ENCODE measurements around the gene TCF12. TPM values are rescaled to one million over a fixed set of nuclear protein-coding genes. Genes with fewer than 3 reads are reported as not detected.
"Not testable (repeated sequence)": the region's sequence is repeated elsewhere in the genome, so short reads cannot be mapped to it uniquely, and the experiment has no call there.

TCF12 gene
- total RNA-seq, 1 experiment from 2014 or later: 125 TPM

DNA sequence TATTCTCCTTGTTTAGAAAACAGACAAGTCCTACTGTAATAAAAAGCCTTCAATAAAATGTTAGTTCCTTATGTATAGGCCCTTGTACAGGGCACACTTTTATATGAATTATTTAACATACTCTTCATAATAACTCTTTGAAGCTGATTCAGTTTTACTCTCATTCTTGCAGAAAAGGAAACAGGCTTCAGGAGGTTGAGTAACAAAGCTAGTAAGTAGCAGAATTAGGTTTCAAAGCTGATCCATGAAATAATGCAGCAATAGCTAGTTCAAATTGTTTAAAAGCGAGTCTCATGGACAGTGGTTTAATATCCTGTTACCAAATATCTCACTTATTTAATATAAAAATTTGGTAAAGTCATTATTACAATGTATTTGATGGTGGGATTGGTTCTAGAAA lies 25.0 kb downstream of the TCF12 start:
- DNase-seq (ENCODE audit: extremely low read depth, low read depth): no peak

GRCh38 chr15:56944485-56944884 lies 26.0 kb downstream of the TCF12 start:
- DNase-seq (ENCODE audit: extremely low read depth, low read depth): no peak

DNA sequence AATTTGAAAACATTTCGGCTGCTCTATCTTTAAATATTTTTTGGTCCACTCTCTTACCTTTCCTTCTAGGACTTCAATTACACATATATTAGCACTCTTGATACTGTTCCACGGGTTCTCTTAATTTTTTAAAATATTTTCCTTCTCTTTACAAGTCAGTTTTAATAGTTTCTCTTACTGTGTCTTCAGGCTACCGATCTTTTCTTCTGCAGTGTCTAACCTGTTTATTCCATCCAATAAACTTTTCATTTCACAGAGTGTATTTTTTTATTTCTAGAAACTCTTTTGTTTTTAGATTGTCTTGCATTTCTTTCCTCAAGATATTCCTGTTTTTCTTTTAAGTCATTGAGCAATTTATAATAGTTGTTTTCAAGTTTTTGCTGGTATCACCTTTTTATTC lies 27.7 kb downstream of the TCF12 start:
- no peak for DNase-seq (ENCODE audit: extremely low read depth, low read depth)

DNA sequence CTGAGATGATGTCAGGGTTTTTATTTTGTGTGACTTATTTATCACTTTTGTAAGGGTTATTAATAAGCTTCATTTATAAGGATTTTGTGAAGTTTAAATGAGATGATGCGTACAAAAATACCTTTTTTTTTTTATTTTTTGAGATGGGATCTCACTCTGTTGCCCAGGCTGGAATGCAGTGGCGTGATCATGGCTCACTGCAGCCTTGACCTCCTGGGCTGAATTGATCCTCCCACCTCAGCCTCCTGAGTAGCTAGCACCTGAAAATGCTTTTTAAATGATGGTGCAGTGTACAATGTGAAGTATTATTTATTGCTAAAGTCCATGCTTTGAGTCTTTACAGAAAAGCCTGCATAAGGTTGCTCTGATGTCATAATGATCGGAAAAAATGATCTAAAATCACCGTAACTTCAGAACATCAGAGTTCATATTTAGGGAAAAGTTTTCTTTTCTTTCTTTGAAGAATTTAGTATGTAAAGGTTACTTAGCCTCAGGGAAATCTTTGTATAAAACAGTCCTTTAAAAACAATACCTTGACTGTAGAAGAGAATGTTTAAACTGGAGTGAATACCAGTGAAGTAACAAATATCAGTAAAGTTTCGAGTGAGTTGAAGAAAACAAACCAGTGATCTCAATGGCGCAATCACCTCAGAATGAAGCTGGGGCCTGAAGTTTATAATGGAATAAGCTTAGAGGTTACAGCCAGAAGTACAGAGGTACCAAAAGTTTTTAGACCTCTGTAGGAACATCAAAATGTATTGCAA lies 29.7 kb downstream of the TCF12 start:
- no peak for DNase-seq (ENCODE audit: extremely low read depth, low read depth)

GRCh38 chr15:56948764-56949101 lies 30.3 kb downstream of the TCF12 start:
- no peak for DNase-seq (ENCODE audit: extremely low read depth, low read depth)

- DNase-seq (ENCODE audit: extremely low read depth, low read depth): no peak
Observed at GRCh38 chr15:56950979-56951378, 32.5 kb downstream of the TCF12 start.

- DNase-seq (ENCODE audit: extremely low read depth, low read depth): no peak
Observed at GRCh38 chr15:56953790-56954189, 35.3 kb downstream of the TCF12 start.

DNA sequence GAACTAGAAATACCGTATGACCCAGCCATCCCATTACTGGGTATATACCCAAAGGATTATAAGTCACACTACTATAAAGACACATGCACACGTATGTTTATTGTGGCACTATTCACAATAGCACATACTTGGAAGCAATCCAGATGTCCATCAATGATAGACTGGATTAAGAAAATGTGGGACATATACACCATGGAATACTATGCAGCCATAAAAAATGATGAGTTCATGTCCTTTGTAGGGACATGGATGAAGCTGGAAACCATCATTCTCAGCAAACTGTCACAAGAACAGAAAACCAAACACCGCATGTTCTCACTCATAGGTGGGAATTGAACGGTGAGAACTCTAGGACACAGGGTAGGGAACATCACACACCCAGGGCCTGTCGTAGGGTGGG lies 36.6 kb downstream of the TCF12 start:
- not testable (repeated sequence) for DNase-seq (ENCODE audit: extremely low read depth, low read depth)

GRCh38 chr15:56956538-56956937 lies 38.1 kb downstream of the TCF12 start:
- DNase-seq (ENCODE audit: extremely low read depth, low read depth): no peak

DNA sequence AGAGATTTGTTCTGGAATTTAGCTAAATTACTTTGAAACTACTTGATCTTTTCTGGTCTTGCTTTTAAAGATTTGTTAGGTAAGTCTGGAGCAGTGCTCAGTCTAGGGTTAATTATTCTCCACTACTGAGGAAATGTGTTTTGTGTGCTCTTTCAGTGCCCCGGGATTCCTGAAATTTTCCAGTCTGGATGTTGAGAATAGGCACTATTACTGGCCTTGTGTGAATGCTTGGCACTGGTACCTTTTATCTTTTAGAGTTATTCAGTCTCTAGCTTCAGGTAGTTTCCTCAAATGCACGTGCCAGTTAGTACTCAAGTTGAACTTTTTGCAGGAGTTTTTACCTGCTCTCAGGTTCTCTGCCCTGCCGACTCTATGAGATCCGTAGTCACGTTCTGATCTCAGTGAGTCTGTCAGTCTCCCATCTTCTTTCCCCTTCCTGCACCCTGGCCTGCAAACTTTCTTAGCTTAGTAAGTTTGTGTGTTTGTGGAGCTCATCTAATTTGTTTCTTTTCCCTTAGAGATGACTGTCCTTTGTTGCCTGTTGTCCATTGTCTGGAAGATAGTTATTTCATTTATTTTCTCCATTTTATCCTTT lies 39.5 kb downstream of the TCF12 start:
- DNase-seq (ENCODE audit: extremely low read depth, low read depth): no peak

DNA sequence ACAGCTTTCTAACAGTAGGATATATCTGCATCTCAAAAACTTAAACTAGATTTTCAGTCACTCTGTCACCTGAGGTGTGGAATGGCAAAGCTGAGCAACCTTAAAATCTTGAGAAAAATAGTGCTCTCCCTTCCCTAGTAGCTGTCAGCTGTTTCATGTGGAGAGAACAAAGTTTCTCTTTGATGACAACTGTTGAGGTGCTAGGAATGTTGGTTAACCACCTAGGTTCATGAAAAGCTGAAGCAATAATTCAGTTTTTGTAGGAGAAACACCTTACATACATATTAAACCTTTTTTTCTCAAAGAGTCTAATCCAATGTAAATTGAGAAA lies 40.8 kb downstream of the TCF12 start:
- no peak for DNase-seq (ENCODE audit: extremely low read depth, low read depth)

DNA sequence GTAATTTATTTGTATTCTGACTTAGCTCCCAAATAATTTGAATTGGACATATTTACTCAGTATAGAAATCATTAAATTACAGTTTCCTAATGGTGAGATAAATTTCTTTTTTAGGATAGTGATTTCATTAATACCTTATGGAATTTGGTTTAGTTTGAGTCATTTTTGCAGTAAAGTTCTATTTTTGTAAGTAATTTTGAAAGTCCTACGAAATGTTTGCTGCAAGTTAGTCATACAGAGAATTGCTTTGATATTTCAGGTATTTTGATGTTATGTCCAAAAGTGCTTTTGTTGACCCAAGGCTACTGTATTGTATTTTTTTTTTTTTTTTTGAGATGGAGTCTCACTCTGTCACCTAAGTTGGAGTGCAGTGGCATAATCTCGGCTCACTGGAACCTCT lies 41.7 kb downstream of the TCF12 start:
- no peak for DNase-seq (ENCODE audit: extremely low read depth, low read depth)

GRCh38 chr15:56963126-56963525 lies 44.7 kb downstream of the TCF12 start:
- no peak for DNase-seq (ENCODE audit: extremely low read depth, low read depth)

- DNase-seq (ENCODE audit: extremely low read depth, low read depth): no peak
Observed at GRCh38 chr15:56963710-56964109, 45.3 kb downstream of the TCF12 start.

GRCh38 chr15:56964182-56964581 lies 45.7 kb downstream of the TCF12 start:
- DNase-seq (ENCODE audit: extremely low read depth, low read depth): no peak

- no peak for DNase-seq (ENCODE audit: extremely low read depth, low read depth)
Observed at GRCh38 chr15:56965231-56966013, 47.0 kb downstream of the TCF12 start.

GRCh38 chr15:56967336-56967735 lies 48.9 kb downstream of the TCF12 start:
- no peak for DNase-seq (ENCODE audit: extremely low read depth, low read depth)

DNA sequence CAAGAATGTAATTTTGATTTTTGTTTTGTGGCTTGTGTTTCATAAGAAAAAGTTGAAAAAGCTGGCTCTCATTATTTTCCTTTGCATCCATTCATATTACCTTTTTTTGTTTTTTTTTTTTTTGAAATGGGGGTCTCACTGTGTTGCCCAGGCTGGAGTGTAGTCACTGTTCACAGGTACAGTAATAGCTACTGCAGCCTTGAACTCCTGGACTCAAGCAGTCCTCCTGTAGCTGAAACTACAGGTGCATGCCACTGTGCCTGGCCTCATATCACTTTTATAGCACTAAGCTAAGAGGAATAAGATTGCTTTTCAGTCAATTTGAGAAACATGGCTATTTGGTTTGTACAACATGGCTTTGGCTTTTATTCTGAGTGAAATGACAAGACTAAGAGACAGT lies 49.8 kb downstream of the TCF12 start:
- DNase-seq (ENCODE audit: extremely low read depth, low read depth): no peak

- DNase-seq (ENCODE audit: extremely low read depth, low read depth): no peak
Observed at GRCh38 chr15:56968821-56969220, 50.4 kb downstream of the TCF12 start.

DNA sequence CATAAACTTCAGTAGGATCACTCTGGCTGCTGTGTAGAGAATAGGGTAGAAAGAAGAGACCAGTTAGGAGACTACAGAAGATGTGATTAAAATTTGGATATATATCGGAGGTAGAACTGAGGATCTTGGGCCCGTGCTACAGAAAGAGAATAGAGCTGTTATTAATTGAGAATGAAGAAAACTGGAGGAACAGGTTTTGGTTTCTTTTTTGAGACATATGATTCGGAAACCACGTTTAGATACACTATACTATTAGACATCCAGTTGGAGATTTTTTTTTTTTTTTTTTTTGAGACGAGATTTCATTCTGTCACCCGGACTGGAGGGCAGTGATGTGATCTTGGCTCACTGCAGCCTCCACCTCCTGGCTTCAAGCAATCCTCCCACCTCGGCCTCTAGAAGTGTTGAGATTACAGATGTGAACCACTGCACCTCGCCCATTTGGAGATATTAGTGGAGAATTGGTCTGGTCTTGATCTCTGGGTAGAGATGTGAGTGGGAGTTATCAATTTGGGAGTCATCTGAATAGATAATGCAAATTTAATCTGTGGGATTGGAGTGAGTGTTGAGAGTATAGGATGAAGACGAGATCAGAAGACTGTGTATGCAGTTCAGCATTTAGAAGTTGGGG lies 50.9 kb downstream of the TCF12 start:
- DNase-seq (ENCODE audit: extremely low read depth, low read depth): no peak

DNA sequence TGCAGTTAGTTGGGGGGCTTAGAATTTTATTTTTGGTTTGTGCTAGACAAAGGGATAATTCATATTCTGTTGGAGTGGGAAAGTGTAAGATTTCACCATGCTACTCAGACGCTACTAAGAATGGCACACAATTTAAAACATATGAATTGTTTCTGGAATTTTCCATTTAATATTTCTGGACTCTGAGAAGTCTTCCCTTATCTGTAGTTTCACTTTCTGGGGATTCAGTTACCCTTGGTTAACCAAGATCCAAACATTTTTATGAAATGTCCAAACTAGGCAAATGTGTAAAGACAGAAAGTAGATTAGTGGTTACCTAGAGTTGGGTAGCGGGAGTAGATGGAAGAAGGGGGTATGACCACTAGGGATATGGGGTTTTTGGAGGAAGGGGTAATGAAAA lies 53.1 kb downstream of the TCF12 start:
- DNase-seq (ENCODE audit: extremely low read depth, low read depth): no peak

- no peak for DNase-seq (ENCODE audit: extremely low read depth, low read depth)
Observed at GRCh38 chr15:56972016-56972415, 53.6 kb downstream of the TCF12 start.
